HG02973 (cell line): ENCODE results near the gene SUCLG2.
"Not testable (repeated sequence)": the region's sequence is repeated elsewhere in the genome, so short reads cannot be mapped to it uniquely, and the experiment has no call there.

ENCODE experiments used
- ATAC-seq: cut with Tn5 transposase; IDR thresholded peaks from one replicate; pipeline ENCODE4 v1.9.1; 2021; ENCODE audit warnings: moderate library complexity; ENCODE audit not compliant: unreplicated experiment

SUCLG2 gene

DNA sequence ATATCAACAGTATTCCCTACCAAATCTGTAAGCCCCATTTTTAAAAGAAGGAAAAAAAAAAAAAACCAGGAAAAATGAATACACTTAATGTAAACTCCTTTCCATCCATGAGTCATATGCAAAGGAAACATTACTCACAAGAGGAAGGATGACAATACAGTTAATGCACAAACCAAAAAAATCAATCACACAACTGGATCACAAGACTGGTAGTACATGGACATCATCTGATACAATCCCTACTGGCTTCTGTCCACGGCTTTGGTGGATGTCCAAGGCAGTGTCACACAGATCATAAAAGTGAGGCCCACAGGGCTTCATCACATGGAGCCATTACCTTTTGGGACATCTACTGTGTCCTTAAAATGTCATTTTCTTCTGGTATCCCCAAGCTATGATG is 44.0 kb downstream of the SUCLG2 start:
- no peak for ATAC-seq

DNA sequence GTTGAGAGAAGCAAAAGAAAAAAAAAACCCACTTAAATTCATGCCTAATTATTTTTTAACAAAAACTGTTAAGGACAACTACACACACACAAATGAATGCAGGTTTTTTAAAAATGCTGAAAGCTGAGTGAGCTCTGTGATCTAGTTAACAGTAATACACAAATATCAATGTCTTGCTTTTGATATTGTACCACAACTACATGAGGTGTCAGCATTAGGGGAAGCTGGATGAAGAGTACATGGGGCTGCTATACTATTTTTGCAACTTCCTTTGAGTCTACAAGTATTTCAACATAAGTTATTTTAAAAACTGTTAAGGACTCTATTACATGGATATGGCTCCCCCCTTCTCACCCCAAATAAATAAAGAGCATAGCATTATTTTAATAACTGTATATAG is 44.7 kb downstream of the SUCLG2 start:
- ATAC-seq = no peak

DNA sequence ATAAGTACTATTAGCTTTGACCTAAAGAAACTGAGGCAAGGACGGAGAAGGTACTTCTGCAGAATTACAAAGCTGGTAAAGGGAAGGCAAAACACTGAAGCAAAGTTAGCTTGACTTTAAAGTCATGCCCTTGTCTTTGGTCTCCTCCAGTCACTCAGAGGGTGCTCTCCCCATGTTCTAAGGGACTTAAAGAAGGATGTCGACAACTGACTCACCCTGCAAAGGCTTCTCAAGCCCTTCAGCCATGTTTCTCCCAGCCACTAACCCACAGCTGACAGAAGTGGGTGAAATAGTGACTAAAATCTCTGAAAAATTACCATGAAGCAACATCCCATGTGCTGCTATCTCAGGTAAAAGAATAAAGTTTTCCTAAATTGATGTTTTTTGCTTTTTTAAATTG is 46.4 kb downstream of the SUCLG2 start:
- ATAC-seq = no peak

DNA sequence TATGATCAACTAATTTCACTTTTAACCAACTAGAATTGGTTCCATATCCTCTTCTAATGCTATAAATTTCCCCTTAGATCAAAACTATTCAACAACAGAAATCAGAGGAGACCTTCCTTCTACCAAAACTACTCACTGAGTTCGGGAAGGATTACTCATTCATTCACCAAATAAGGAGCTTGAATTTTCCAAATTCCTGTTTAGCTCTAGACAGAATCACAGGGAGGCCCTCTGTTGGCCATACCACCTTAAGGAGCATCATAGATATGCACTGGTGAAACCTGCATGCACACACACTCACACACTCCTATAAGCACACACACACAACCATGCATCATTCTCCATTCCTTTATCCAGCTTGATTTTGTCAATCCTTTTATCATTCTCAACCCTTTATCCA is 49.0 kb downstream of the SUCLG2 start:
- ATAC-seq = no peak

DNA sequence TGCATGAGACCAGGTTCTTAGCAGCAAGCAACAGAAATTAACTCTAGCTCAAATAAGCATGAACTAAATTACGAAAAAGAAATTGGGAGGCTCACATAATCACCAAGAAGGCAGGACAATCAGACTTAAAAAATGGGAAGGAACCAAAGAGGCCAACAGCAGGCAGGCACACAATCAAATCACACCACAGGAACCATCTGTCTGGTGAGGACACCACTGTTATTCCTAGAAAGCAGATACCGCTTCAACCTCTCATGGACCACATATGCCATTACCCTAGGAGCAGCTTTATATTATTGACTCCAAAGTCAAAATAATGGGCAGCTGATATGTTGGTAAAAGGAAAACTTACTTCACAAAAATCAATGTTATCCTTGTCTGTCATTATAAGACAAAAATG is 51.6 kb downstream of the SUCLG2 start:
- ATAC-seq = no peak

DNA sequence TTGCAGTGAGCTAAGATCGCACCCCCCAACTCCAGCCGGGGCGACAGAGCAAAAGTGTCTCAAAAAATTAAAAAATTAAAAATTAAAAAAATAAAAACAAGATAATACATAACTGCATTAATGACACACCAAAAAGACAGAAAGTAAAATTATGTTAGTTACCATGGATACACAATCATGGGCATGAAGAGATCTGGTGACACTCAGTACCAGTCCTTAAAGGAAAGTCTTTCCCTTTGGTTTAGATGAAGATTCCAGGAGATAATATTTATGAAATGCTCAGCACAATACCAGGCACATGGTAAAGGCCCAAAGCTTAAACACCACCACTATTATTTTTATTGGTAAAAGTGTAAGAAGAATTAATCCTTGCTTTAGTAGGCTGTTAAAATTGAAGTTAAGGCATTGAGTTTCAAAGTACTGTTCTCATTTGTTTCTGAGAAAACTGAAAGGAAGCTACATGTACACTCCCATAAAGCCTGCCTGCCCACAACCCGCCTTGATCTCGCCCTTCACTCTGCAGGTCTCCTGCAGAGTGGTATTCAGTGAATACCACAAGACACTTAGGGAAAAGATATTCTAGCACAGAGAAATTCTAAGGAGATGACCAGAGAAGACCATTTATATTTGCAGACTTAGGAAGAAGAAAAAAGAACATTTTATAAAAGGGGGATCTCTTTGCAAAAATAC is 52.3 kb downstream of the SUCLG2 start:
- ATAC-seq = no peak

DNA sequence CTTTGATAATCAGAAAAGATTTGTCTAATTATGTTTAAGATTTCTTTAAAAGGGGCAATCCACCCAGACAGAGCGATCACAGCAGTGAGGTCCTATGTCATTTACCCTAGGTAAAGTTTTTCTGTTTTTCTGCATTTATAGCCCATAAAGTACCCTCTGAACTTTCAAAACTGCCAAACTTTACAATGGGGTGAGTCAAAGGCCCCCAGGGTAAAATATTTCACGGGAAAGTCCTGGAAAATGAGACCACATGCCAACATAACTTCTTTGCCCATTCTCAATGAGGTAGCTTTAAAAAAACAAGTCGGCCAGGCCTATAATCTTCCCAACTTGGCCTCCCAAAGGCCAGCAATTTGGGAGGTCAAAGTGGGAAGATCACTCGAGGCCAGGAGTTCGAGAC is 53.0 kb downstream of the SUCLG2 start:
- no peak for ATAC-seq

DNA sequence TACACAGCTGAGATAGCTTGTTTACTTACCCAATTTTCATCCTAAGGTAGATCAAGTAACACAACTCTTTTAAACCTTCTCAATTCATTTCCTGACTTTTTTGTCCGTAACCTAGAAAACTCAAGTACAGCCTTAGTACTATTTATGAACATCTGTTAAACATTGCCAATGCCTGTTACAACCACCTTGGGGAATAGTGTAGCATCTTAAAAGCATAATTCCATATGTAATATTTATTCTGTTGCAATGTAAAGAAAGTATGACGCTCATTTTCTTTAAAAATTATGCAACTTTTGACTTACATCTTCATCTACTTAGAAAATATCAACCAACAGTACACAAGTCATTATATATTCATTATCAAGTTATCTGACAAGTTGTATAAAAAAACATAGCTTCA is 54.6 kb downstream of the SUCLG2 start:
- ATAC-seq = no peak

DNA sequence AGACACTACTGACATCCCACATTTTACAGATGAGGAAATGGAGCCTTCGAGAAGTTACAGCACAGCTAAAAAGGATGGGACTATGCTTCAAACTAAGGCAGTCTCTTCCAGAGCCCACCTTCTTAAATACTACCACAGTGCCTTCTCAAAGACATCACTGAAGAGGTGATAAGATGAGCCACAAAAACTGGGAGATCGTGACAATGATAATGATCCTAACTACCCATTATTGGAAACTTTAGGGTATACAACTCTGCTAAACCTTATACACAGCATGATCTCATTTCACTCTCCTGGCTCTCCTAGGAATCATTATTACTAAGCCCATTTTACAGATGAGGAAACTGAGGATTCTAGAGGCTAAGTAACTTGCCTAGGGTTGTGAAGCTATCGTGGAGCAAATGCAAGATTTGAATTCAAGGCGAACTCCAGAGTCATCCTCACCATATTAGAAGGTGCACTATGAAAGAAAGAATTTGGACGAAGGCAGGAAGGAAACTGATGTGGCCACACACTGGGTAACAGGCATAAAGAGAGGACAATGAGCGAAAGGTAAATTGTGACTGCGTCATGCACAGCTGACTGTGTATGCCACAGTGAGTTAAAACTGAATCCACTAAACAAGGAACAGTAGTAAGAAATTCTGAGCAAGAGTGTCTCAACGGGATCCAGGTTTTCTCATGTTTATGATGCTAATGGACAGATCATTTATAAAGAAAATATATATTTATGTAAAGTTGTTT is 55.4 kb downstream of the SUCLG2 start:
- no peak for ATAC-seq

DNA sequence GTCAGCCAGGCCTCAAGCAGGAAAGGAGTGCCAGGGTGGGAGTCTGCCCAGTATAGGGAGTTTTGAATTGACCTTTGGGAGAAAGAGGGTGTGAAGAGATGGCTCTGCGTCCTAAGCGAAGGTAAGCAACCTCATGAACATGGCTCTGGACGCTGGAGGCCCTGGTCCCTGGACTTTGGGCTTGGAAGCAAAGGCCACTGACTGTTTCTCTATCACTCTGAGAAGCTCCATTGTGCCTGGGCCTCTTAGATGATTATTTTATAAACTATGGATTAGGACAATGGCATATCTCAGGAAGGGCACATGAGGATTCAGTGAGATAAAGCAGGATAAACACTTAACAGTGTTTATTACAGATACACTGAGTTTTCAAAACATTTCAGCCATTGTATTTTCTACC is 59.0 kb downstream of the SUCLG2 start:
- no peak for ATAC-seq

DNA sequence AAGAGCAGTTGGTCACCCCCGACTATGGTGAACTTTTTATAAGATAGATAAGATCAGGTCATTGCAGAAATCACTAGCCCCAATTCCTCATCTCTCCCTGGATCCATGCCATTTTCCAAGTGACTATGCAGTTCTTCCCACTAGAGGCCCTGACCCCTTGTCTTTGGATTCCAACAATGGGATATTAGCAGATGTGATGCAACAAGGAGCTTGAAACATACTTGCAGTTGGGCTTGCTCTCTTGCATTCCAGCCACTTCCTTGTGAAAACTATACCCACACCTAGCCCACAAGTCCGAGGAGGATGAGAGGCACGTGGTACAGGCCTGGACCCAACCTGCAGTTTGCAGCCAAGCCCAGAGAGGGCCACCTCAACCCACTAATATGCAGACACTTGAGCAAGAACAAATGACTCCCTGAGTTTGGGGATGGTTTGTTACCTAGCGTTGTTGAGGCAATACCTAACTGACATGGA is 60.6 kb downstream of the SUCLG2 start:
- no peak for ATAC-seq

DNA sequence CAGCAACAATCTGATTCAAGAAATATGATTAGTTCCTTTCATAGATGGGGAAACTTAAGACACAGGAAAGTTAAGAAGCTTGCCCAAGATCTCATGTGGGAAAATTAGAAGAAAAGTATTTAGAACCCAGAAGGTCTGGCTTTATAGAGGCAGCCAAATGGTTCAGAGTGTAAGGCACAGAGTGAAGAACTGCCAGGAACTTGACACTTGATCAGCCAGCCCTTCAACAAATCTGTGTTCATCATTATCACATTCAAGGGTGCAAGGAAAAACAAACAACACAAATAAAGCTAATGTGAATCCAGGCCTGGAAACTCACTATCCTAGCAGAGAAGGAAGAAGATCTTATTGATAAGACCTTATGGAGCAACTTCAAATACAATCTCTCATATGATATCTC is 62.4 kb downstream of the SUCLG2 start:
- no peak for ATAC-seq

DNA sequence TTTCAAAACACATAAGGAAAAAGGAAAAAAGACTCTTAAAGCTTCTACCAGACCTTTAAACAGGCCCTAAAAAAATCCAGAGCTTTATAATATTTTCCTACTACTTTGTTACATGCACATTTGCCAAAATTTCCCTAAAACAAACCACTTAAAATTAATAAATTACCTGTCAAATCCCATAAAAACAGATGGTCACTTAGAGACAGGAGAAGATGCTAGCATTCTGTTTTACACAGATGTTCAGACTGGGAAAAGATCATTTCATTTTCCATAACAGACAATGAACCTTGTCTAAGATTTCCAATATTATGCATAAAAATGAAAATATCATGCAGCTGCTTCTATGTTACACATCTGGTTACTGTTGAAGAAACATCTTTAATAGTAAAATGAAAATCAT is 66.6 kb downstream of the SUCLG2 start:
- ATAC-seq = no peak

DNA sequence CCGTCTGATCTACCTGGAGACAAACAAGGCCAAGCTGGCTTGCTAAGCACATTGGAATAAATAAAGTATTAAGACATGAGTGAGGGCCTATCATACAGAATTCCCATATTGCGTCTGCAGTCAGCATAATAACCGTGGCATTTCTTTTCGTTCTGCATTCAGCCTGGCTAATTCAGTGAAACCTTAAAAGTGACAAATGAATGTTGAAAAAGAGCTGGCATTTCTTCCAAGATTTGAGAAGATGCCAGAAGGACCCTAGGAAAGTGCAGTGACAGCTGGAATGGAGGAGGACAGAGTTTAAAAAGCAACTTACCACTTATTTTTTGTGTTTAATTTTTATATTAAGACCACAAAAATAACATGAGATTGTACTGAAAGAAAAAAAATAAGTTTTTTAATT is 67.1 kb downstream of the SUCLG2 start:
- no peak for ATAC-seq

DNA sequence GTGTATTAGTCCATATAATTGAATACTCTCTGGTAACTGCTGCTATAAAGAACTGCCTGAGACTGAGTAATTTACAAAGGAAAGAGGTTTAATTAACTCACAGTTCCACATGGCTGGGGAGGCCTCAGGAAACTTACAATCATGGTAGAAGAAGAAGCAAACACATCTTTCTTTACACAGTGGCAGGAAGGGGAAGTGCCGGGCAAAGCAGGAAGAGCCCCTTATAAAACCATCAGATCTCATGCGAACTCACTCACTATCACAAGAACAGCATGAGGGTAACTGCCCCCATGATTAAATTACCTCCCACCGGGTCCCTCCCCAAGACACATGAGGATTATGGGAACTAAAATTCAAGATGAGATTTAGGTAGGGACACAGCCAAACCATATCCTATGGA is 69.8 kb downstream of the SUCLG2 start:
- not testable (repeated sequence) for ATAC-seq

DNA sequence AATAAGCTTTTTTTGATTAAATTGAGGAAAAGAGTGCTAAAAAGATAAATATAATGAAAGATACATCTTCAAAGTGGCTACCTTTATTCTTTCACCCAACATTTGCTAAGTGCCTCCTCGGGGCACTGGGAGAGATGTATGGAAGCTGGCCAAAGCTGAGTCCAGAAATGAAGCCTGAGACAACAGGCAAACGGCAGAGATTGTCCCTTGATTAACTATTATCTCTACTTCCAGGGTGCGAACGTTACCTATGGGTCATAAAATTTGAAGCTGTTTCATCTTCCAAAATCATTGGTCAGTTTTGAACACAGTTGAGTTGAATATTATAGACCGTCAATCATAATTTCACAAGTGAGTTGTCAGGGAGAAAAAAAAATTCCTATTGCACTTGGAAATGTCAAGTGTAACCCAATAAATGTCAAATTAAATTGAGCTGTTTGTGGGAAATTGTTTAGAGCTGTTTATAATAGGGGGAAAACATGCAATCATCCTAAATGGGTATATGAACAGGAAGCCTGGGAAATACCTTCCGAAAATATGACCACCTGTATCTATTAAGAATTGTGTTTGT is 73.9 kb downstream of the SUCLG2 start:
- ATAC-seq = no peak

DNA sequence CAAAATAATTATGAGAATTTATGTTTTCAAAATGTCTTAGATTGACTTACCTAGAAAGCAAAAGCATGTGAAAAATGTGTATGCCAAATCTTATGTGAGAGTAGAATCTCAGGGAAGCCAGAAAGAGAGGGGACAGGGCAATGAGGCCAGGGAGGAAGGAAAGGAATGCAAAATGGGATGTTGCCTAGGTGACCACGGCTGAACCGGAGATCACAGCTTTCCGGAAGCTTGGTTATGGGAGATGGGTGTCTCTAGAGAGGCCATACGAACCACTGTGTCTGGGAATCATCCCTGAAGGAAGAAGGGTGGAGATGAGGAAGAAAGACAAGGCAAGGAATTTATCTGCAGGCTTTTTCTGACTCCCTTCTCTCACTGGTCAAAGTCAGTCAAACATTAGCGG is 76.0 kb downstream of the SUCLG2 start:
- ATAC-seq = no peak

DNA sequence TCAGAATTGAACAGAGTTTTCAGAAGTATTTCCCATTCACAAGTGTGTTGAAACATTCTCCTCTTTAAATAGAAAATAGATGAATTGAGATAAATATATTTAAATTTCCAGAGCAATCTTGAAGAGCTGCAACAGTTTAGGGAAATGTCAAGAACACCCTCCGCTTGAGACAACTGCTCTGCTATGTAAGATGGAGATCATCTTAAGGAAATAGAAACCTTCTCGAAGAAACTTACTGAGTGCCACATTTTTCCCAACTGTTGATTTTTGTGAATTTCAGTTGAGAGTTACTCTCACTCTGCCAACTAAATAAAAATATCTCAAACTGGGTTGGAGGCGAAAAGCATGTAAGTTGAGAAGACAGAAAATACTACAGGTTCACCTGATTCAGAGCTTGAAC is 78.0 kb downstream of the SUCLG2 start:
- no peak for ATAC-seq

DNA sequence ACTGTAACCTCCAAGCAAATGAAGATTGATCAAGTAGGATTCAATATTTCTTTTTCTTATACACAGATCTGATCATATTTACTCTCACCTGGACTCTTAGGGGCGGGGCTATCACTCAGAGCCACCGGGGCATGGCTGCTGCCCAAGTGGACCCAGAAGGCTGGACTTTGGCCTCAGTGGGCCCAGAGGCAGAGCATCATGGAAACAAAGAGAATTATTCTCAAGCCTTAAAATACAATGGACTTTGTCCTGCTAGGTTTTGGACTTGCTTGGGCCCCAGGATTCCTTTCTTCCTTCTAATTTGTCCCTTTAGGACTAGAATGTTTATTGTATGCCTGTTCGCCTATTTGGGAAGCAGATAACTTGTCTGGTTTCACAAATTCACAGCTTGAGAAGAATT is 85.1 kb downstream of the SUCLG2 start:
- ATAC-seq = no peak

DNA sequence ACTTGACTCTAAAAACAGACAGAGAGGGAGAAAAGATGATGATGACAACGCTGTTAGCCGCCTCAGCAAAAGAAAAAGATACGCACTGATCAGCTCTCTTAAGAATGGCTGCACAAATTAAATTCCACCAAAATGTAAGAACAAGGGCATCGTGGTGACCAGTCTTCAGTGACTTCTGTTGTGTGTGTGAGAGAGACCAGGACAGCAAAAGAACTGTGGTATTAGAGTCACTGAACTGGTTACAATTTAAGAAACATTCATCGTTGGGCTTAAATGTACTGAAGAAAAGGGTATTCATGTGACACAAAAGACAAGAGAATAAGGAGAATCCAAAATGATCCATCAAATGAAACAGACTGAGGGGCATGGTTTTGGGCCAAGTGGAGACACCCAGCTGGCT is 86.5 kb downstream of the SUCLG2 start:
- no peak for ATAC-seq

DNA sequence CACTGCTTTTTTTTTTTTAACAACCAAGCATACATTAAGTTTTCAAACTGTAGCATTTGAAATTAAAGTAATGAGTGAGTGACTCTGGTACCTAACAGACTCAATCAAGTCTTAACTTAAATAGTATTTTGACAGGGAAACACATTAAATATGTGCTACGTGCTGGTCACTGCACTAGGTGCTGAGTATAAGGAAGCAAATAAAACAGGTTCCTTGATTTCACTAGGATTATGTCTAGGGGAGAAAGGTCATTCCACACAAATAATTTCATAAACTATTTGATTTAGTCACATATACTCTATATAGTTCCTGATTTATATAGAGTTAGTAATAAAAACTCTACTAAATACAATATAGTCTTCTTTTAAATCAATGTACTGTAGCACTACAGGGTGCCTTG is 89.4 kb downstream of the SUCLG2 start:
- ATAC-seq = no peak

DNA sequence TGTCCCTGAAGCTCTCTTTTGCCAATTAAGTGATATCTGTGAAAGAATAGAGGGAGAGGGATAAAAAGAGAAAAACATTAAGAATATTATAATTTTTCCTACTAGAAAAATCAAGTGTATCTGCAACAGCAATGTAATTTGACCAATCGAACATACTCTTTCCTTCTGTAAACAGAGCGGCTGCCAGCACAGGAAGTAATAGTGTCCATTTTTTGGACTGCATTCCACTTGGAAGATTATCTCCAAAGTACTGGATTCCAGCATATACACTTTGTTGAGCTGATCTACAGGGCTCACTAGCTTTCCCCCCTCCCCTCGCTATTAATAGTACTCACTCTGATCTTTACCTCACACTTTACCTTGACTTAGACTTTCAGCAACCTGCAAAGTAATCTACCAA is 90.4 kb downstream of the SUCLG2 start:
- ATAC-seq = no peak
